Vagina (tissue), 2 donors: ENCODE results near the gene WAPL. TPM values are rescaled to one million over a fixed set of nuclear protein-coding genes. Genes with fewer than 3 reads are reported as not detected.

Experiments used
- DNase-seq, 2 donors: peaks; one replicate each; pipeline ENCODE4 v3.0.0-alpha.2; 2017; ENCODE audit errors: extremely low spot score in 2 of 2
- H3K27ac ChIP-seq: fragments of 200-600 bp; sonication (generic); one replicate; pipeline ENCODE4 v1.5.1; 2019
- H3K27me3 ChIP-seq: fragments of 200-600 bp; sonication (generic); one replicate; pipeline ENCODE4 v1.5.1; 2019
- H3K36me3 ChIP-seq, 2 donors: fragments of 200-600 bp; sonication (generic); one replicate each; pipeline ENCODE4 v1.5.1; 2017 to 2019
- H3K4me1 ChIP-seq: fragments of 200-600 bp; sonication (generic); one replicate; pipeline ENCODE4 v1.5.1; 2019
- H3K4me3 ChIP-seq, 2 donors: fragments of 200-600 bp; sonication (generic); 1 replicate in 1 of 2; 2 replicates in 1 of 2; pipeline ENCODE4 v1.5.1; 2016 to 2019
- H3K9me3 ChIP-seq: fragments of 200-600 bp; sonication (generic); one replicate; pipeline ENCODE4 v1.5.1; 2019
- POLR2A ChIP-seq, 2 donors: fragments of 450-650 bp; IDR thresholded peaks; one replicate each; pipeline ENCODE4 v1.6.1; 2017; ENCODE audit warnings: antibody characterized with exemption in 2 of 2, mild to moderate bottlenecking in 2 of 2, moderate library complexity in 2 of 2
- POLR2AphosphoS5 ChIP-seq, 2 donors: sonication (generic); formaldehyde crosslinking; IDR thresholded peaks; one replicate each; pipeline ENCODE4 v1.9.0; 2017; ENCODE audit warnings: antibody characterized with exemption in 2 of 2, mild to moderate bottlenecking in 2 of 2, low read depth in 1 of 2; ENCODE audit not compliant: insufficient read depth in 1 of 2
- intact Hi-C: fragments of 100-400 bp; cut with DNase I; formaldehyde crosslinking; loops from one replicate; pipeline ENCODE4 v1.15.1; 2023
- total RNA-seq: library from RNA; depleted of rRNA; stranded (reverse); fragments of >200 nt; gene quantifications from one replicate; pipeline ENCODE4 v1.2.3, GENCODE V29; 2016
- TF ChIP-seq, protein P1 (sequence below), 3 experiments: fragments of 450-650 bp in 2 of 3; fragments of 200-600 bp in 1 of 3; sonication (generic) in 1 of 3; IDR thresholded peaks; one replicate each; pipeline ENCODE4 v1.5.1; 2017 to 2019; ENCODE audit warnings: antibody characterized with exemption in 3 of 3, mild to moderate bottlenecking in 2 of 3, moderate library complexity in 2 of 3

WAPL gene
- total RNA-seq, 1 donor from 2014 or later = 26.5 TPM

- Histone ChIP-seq H3K9me3 (no peaks in the 10 kb centered on the region), H3K4me1 (peaks cover 5% of the 10 kb centered on the region), H3K36me3 (no peaks in the 10 kb centered on the region), H3K27me3 (no peaks in the 10 kb centered on the region), H3K27ac (no peak overlapping the region), H3K4me3 (no peak overlapping the region)
- no peak for DNase-seq
- intact Hi-C loops = no loop called here
- TF ChIP-seq, protein P1, sequence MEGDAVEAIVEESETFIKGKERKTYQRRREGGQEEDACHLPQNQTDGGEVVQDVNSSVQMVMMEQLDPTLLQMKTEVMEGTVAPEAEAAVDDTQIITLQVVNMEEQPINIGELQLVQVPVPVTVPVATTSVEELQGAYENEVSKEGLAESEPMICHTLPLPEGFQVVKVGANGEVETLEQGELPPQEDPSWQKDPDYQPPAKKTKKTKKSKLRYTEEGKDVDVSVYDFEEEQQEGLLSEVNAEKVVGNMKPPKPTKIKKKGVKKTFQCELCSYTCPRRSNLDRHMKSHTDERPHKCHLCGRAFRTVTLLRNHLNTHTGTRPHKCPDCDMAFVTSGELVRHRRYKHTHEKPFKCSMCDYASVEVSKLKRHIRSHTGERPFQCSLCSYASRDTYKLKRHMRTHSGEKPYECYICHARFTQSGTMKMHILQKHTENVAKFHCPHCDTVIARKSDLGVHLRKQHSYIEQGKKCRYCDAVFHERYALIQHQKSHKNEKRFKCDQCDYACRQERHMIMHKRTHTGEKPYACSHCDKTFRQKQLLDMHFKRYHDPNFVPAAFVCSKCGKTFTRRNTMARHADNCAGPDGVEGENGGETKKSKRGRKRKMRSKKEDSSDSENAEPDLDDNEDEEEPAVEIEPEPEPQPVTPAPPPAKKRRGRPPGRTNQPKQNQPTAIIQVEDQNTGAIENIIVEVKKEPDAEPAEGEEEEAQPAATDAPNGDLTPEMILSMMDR (IDR thresholded peaks at IDR 0.05) = no peak
- TF ChIP-seq POLR2A (IDR thresholded peaks at IDR 0.05) (no peak), POLR2AphosphoS5 (IDR thresholded peaks at IDR 0.05; ENCODE audit: insufficient read depth in 1 of 2, low read depth in 1 of 2) (no peak)
Observed at GRCh38 chr10:86556532-86556931, 34.9 kb upstream of the WAPL start.

GRCh38 chr10:86553639-86554038 is 32.0 kb upstream of the WAPL start:
- no peaks in the 10 kb centered on the region for H3K9me3 ChIP-seq
- DNase-seq = no peak
- no peak overlapping the region for H3K27ac ChIP-seq
- H3K4me1 ChIP-seq = peaks cover 5% of the 10 kb centered on the region
- H3K27me3 ChIP-seq = no peaks in the 10 kb centered on the region
- no peak overlapping the region for H3K4me3 ChIP-seq
- intact Hi-C loops = no loop called here
- TF ChIP-seq, protein P1 (IDR thresholded peaks at IDR 0.05) = no peak
- TF ChIP-seq POLR2A (IDR thresholded peaks at IDR 0.05) = no peak
- no peak for TF ChIP-seq POLR2AphosphoS5 (IDR thresholded peaks at IDR 0.05; ENCODE audit: insufficient read depth in 1 of 2, low read depth in 1 of 2)
- no peaks in the 10 kb centered on the region for H3K36me3 ChIP-seq

DNA sequence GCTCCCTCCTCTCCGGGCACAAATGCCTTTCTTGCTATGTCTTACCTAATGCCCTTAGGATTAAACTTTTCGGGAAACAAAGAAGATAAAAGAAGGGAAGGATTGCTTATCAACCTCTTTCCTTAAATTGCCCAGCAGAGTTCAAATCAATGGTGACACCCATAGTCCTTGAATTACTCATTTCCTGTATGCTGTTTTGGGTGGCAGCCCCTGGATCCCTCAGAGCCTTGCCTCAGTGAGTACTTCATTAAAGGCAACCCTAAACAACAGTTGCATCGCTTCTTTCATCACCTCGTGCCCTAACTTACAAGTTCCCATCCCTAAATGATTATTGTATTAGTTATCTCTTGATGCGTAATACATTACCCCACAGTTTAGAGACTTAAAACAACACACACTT is 31.6 kb upstream of the WAPL start:
- Histone ChIP-seq H3K4me3 (no peak overlapping the region), H3K27me3 (no peaks in the 10 kb centered on the region), H3K27ac (no peak overlapping the region), H3K9me3 (no peaks in the 10 kb centered on the region), H3K36me3 (no peaks in the 10 kb centered on the region), H3K4me1 (peaks cover 5% of the 10 kb centered on the region)
- TF ChIP-seq POLR2AphosphoS5 (IDR thresholded peaks at IDR 0.05; ENCODE audit: insufficient read depth in 1 of 2, low read depth in 1 of 2) (no peak), POLR2A (IDR thresholded peaks at IDR 0.05) (no peak)
- TF ChIP-seq, protein P1 (IDR thresholded peaks at IDR 0.05) = no peak
- no peak for DNase-seq
- intact Hi-C loops = no loop called here

GRCh38 chr10:86547296-86547695 is 25.7 kb upstream of the WAPL start:
- no peaks in the 10 kb centered on the region for H3K36me3 ChIP-seq
- H3K27ac ChIP-seq = no peak overlapping the region
- DNase-seq = no peak
- H3K4me3 ChIP-seq = no peak overlapping the region
- intact Hi-C loops = no loop called here
- TF ChIP-seq POLR2A (IDR thresholded peaks at IDR 0.05) (no peak), POLR2AphosphoS5 (IDR thresholded peaks at IDR 0.05; ENCODE audit: insufficient read depth in 1 of 2, low read depth in 1 of 2) (no peak)
- no peaks in the 10 kb centered on the region for H3K9me3 ChIP-seq
- H3K4me1 ChIP-seq = no peaks in the 10 kb centered on the region
- no peaks in the 10 kb centered on the region for H3K27me3 ChIP-seq

- TF ChIP-seq, protein P1 (IDR thresholded peaks at IDR 0.05) = no peak
- no peak for TF ChIP-seq POLR2AphosphoS5 (IDR thresholded peaks at IDR 0.05; ENCODE audit: insufficient read depth in 1 of 2, low read depth in 1 of 2)
- no peak for TF ChIP-seq POLR2A (IDR thresholded peaks at IDR 0.05)
- no peak overlapping the region for H3K27ac ChIP-seq
- no peaks in the 10 kb centered on the region for H3K9me3 ChIP-seq
- no peak for DNase-seq
- H3K4me3 ChIP-seq = no peak overlapping the region
- H3K27me3 ChIP-seq = no peaks in the 10 kb centered on the region
- H3K4me1 ChIP-seq = no peaks in the 10 kb centered on the region
- intact Hi-C loops = no loop called here
- no peaks in the 10 kb centered on the region for H3K36me3 ChIP-seq
Observed at GRCh38 chr10:86545101-86545500, 23.5 kb upstream of the WAPL start.
